KG1 (cell line): Measurements from ENCODE around the gene IL22RA1.

Experiments
- DNase-seq: peaks from one replicate; lab custom pipeline; 2025; lab: John Stamatoyannopoulos, UW

IL22RA1 gene

DNA sequence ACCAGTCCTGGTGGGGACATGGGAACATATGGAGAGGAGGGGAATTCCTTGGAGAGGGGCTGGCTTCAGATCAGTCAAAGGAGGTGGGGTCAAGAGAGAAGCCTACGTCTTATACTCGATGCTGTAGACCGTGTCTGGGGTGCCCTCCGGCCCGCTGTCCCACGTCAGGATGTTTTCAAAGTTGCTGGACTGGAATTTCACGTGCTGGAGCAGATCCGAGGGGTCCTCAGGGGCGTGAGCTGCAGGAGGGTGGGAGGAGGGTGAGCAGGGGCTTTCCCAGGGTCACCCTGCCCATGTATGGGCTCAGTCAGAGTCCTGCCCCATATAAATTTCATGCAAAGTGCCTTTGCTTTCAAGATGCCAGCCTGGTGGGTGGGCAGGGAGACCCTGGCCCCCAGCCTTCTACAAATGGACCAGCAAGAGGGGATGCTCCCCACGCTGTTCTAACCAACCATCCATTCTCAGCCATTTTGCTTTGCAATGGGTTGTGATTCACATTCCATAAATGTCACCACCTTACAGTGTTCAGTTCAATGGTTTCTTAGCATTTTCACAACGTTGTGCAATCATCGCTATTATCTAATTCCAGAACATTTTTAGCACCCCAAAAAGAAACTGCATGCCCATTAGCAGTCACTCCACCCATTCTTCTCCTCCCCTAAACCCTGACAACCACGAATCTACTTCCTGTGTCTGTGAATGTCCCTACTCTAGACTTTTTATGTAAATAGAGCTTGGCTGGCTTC is 4.3 kb downstream of the IL22RA1 start:
- DNase-seq, result no peak

- DNase-seq, result no peak
Measured at GRCh38 chr1:24136956-24137539, 5.9 kb downstream of the IL22RA1 start.

GRCh38 chr1:24134376-24134775 is 8.6 kb downstream of the IL22RA1 start:
- DNase-seq, result no peak

GRCh38 chr1:24133819-24134218 is 9.1 kb downstream of the IL22RA1 start:
- DNase-seq, result no peak

- no peak for DNase-seq
Measured at GRCh38 chr1:24130385-24130784, 12.6 kb downstream of the IL22RA1 start.

GRCh38 chr1:24127801-24128363 is 15.1 kb downstream of the IL22RA1 start:
- DNase-seq, result no peak

DNA sequence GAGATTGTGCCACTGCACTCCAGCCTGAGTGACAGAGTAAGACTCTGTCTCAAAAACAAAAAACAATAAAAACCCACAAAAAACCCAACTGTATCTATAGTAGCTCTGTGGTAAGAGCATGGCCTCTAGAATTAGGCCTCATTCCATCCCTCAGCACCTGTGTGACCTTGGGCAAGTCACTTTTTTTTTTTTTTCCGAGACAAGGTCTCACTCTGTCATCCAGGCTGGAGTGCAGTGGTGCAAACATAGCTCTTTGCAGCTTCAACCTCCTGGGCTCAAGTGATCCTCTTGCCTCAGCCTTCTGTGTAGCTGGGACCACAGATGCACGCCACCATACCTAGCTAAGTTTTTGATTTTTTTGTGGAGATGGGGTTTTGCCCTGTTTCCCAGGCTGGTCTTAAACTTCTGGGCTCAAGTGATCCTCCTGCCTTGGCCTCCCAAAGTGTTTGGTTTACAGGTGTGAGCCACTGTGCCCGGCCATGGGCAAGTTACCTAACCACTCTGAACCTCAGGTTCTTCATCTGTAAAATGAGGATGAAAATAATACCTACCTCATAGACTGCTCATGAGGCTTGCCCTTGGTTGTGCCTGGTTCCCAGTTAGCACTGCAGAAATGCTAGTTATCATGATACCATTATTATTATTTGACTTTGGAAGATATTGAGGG is 15.7 kb downstream of the IL22RA1 start:
- DNase-seq, result no peak

- DNase-seq, result no peak
Measured at GRCh38 chr1:24126672-24127023, 16.3 kb downstream of the IL22RA1 start.

DNA sequence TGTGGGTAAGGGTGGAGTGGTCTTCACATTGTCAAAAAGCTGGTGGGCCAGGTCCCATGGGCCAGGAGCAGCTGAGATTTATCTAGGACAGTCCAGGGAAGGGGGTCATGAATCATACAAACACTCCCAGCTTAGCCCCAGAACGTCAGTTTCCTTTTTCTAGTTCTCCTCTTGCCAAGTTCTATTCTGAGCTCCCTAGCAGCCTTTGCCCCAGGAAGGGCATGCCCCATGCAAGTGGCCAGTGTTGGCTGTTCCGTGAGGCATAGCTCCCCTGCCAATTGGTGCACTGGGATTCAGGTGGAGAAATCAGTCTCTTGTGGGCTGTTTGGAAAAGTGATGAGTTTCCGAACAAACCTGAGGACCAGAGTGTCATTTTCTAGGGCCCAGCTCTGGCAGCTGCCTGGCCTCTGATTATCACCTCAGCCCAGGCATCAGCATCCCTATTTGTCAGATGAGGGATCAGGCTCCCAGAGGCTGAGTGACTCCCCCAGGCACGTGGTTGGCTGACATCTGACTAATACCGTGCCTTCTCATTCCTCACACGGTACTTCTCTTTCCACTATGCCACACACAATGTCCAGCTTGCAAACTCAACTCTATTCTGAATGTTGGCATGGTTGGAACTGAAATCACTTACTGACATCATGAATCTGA is 16.8 kb downstream of the IL22RA1 start:
- DNase-seq, result no peak

DNA sequence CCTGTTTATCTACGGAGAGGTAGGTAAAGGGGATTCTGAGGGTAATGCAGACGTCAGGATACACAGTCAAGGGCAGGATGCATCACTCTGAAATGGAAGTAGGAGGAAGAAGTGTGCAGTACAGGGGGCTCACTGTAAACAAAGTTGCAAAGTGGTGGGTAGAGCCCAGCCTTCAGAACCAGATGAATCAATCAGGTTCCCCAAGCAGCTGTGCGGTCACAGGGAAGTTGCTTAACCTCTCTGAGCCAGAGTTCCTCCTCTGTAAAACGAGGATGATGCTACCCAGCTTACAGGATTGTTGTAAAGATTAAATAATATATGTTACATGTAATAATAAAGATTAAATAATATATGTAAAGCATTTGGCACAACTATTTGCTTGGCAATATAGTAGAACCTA is 17.5 kb downstream of the IL22RA1 start:
- DNase-seq, result no peak

- DNase-seq, result no peak
Measured at GRCh38 chr1:24124980-24125379, 18.0 kb downstream of the IL22RA1 start.

DNA sequence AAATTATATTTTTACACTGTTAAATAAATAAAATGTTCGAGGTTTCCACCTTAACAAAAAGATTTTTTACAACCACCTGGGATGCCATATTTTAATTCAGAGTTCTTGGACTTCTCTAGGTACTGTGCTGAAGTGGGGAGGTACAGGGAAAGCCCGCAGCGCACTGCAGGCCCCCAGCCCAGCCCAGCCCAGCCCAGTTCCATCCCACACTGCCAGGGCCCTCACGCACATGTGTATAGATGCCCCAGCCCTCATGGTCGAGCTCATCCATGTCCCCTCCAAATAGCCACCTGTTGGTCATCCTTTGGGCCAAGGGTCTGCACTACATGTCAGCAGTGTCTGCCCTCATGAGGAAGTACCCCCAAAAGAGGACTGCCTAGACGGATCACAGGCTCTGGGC is 19.3 kb downstream of the IL22RA1 start:
- DNase-seq, result no peak

DNA sequence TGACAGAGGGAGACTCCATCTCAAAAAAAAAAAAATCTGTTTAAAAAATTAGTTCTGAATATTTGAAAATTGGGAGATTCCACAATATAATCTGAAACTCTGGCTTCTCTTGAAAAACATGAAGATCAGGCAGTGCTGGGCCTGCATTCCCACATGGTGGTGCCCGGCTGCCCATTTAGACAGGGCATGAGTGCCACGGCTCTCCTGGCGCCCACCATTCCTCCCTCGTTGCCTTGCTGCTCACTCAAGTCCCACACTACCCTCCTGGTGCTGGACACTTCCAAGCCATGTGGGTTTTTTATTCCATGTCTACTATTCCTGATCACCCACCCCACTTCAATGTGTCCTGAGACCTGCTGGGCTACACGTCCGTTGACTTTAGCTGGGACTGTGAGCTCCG is 20.2 kb downstream of the IL22RA1 start:
- DNase-seq, result no peak

- DNase-seq, result no peak
Measured at GRCh38 chr1:24121406-24121805, 21.5 kb downstream of the IL22RA1 start.

GRCh38 chr1:24120965-24121364 is 22.0 kb downstream of the IL22RA1 start:
- DNase-seq, result no peak

- no peak for DNase-seq
Measured at GRCh38 chr1:24119859-24120756, 22.8 kb downstream of the IL22RA1 start.

GRCh38 chr1:24119489-24119858 is 23.5 kb downstream of the IL22RA1 start:
- no peak for DNase-seq

DNA sequence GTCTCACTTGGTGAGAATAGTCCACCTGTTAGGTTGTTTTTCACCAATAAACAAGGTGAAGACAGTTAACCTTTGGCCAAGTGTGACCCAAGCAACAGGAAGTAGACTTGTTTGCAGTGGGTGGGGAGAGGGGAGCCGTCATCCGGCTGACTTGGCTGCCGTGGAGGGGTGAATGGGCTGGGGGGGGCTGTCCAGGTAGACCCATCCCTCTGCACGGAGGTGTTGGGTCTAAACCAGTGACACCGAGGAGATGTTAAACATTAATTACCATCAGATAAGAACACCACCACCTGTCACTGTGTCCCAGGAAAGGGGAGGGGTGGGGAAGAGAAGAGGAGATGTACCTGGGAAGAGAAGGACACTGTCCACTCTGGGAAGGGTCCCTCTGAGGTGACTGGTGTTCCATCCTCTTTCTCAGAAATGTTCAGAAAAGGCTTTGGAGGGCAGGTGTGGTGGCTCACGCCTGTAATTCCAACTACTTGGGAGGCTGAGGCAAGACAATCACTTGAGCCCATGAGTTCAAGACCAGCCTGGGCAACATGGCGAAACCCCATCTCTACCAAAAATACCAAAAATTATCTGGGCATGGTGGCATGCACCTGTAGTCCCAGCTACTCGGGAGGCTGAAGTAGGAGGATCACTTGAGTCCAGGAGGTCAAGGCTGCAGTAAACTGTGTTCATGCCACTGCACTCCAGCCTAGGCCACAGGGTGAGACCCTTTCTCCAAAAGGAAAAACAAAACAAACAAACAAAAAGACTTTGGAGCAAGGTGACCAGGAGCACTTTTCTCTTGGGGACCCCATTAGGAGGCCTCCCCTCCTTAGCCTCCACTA is 24.3 kb downstream of the IL22RA1 start:
- no peak for DNase-seq

- no peak for DNase-seq
Measured at GRCh38 chr1:24117722-24118409, 25.1 kb downstream of the IL22RA1 start.

- DNase-seq, result no peak
Measured at GRCh38 chr1:24117132-24117531, 25.8 kb downstream of the IL22RA1 start.
